HG03432 (cell line): ENCODE results near the gene GPC6.
"Not testable (repeated sequence)": the region's sequence is repeated elsewhere in the genome, so short reads cannot be mapped to it uniquely, and the experiment has no call there.

Source experiments
- ATAC-seq: cut with Tn5 transposase; IDR thresholded peaks from one replicate; pipeline ENCODE4 v1.9.1; 2021; ENCODE audit warnings: mild to moderate bottlenecking, moderate library complexity; ENCODE audit not compliant: unreplicated experiment

GPC6 gene

GRCh38 chr13:93422980-93423543 is 196.5 kb downstream of the GPC6 start:
- ATAC-seq: no peak

DNA sequence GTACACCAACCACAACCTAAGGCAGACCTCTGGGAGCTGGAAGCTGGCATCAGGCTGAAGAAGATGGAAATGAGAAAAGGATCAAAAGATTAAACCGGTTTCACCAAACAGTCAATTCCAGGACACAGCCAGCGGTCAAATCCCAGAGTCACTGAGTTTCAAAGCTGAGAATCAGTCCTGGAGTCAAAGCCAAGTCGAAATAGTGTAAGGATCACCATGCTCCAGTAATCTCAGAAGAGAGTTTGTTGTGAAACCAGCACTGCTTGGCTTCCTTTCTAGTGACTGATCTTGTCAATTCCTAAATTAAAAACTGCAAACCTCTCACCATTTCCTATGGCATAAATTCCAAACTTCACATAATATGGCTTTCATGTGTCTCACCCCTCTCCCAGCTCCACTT is 198.8 kb downstream of the GPC6 start:
- no peak for ATAC-seq

- no peak for ATAC-seq
Measured at GRCh38 chr13:93430381-93430780, 203.8 kb downstream of the GPC6 start.

DNA sequence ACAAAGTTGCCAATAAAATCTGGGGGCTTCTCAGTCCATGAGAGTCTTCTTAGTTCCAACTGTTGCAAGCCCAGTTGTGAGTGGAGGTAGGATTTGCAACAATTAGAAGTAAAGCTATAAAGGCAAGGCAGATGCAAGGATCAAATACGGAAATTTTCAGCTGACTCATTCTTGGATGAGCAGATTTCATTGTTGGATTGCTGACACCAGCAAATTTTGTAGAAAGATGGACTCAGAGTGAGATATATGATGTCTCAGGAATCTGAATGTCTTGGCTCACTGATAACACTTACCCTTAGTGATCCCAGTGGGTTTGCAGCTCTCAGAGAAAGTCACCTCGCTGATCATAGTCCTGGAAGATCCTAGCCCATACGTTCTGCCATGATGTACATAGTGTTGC is 209.0 kb downstream of the GPC6 start:
- no peak for ATAC-seq

DNA sequence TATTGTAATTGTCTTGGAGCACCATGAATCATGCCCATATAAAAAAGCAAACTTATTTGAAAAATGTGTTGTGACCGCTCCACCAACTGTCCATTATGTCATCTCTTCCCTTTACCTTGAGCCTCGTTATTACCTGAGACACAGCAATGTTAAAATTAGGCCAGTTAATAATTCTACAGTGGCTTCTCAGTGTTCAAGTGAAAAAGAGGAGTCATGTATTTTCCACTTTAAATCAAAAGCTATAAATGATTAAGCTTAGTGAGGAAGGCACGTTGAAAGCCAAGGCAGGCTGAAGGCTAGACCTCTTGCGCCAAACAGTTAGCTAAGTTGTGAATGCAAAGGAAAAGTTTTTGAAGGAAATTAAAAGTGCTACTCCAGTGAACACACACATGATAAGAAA is 210.5 kb downstream of the GPC6 start:
- ATAC-seq: no peak

- no peak for ATAC-seq
Measured at GRCh38 chr13:93446238-93446637, 219.6 kb downstream of the GPC6 start.

GRCh38 chr13:93450191-93450621 is 223.6 kb downstream of the GPC6 start:
- ATAC-seq: no peak

DNA sequence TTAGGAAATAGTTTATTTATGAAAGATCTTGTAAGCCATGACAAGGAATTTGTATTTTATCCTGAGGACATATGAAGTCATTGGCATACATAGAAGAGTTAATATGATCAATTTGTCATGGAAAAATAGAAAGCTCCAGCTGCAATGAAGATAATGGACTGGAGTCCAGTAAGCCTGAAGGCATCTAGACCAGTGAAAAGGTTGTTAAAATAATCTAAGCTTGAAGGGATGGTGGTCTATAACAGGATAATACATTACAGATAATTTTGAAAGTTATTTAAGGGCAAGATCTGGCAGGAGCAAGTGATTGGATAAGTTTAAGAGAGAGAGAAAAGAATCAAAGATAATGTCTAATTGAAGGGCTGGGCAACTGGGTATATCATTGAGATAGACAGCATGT is 224.2 kb downstream of the GPC6 start:
- ATAC-seq: no peak

DNA sequence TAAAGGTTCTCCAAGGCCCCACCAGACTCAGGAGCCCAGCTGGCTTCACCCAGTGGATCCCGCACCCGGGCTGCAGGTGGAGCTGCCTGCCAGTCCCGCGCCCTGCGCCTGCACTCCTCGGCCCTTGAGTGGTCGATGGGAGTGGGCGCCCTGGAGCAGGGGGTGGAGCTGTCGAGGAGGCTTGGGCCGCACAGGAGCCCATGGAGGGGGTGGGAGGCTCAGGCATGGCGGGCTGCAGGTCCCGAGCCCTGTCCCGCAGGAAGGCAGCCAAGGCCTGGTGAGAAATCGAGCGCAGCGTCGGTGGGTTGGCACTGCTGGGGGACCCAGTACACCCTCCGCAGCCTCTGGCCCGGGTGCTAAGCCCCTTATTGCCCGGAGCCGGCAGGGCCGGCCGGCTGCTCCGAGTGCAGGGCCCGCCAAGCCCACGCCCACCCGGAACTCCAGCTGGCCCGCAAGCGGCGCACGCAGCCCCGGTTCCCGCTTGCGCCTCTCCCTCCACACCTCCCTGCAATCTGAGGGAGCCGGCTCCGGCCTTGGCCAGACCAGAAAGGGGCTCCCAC is 228.1 kb downstream of the GPC6 start:
- ATAC-seq: not testable (repeated sequence)

DNA sequence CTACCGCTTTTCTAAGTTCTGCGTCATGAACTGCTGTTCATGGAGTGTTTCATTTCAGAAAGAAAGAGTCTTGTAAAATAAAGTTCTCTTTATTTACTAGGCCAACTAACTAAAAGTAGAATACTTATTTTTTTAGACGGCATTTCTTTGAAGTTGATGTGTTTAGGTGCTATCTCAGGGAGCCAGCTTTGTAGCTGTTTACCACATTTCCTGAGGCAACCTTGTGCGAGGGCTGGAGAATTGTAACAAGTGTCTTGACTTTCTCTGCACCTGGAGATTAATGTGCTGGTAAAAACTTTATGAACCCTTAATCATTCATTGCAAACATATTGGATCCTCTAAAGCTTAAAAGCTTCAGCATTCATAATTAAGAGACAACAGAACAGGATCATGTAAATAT is 229.3 kb downstream of the GPC6 start:
- ATAC-seq: no peak

GRCh38 chr13:93460005-93460404 is 233.4 kb downstream of the GPC6 start:
- ATAC-seq: no peak

DNA sequence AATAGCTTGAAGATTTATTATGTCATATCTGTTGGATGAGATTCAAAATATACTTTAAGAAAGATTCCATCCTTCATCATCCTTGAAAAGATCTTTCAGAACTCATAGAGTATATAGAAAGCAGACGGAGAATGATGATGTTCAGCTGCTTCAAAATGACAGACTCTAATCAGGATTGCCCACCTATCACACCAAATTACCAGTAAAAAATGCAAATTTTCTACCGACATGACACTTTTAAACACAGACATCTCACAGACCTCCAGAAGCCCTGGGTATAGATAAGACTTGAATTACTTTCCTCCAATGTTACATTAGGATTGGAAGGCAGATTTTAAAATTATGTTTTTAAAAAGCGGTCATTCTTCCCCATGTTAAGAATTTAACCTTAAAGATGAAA is 235.5 kb downstream of the GPC6 start:
- ATAC-seq: no peak

GRCh38 chr13:93466502-93467036 is 240.0 kb downstream of the GPC6 start:
- no peak for ATAC-seq

DNA sequence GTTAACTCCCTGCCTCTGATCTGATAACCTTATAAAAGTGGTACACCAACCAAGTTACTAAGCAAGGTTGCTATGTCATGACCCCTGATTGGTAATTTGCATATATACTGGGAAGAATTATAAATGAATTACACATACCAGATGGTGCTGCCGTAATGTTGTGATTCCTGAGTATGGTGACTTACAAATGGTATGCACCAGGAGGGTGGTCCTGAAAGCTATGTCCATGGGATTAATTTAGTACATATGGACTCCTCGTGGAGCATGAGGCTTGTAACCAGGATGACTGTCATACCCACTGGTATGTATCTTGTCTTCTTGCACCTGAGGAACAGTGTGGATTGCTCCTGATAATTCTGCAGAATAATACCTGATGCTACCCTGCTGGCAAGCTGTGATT is 240.6 kb downstream of the GPC6 start:
- ATAC-seq: no peak

- no peak for ATAC-seq
Measured at GRCh38 chr13:93468433-93468832, 241.8 kb downstream of the GPC6 start.

DNA sequence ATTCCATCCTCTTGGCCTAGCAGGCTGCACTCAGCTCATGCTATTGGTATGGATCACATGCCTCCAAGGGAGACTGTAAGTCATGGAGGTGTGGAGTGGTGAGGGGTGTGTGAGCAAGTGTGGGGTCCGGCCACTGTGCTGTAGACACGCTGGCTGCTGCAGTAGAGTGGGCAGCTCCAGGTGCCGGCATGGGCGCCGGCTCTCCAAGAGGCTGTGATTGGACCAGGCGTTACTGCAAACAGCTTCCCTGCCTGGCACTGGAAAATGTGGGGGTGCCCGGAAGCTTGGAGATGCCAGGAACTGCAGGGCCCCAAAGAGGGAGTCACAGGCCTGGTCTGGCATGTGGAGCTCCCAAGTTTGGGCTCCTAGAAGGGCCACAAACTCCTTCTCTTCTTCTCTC is 245.7 kb downstream of the GPC6 start:
- no peak for ATAC-seq

GRCh38 chr13:93472814-93473296 is 246.2 kb downstream of the GPC6 start:
- ATAC-seq: no peak

DNA sequence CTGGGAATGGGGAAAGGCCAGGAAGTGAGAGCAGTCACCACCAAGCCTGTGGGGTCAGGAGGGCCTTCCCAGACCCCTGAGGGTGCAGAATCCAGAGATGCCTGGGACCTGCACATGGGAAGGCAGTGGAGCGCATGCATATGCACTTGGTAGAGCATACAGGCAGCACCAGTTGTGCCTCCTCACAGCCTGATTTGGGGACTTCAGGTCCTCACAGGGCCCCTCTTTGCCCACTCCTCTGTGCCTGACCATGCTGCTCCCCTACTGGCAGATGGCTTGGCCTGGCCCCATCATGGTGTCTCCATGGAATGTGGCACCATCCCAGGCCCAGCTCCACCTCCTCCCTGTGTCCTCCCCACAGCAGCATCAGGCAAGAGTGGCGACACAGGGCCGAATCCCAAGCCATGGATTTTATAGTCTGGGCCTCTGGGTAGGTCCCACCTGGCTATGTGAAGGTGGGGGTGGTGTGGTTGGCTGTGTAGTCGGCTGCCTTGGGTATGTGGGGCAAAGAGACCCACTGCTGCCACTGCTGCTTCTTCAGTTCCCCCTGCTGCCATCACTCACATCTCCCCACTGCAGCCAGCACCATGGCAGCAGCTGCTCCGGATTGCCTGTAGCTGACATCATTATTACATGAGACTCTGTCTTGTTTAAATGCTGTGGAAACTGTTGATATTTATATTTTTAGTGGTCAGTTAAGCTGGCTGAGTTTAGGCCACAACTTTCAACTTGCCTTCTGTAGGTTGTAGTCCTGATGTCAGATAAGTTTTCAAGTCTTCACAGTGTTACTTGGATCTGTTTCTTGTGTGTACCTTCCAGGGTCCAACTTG is 247.0 kb downstream of the GPC6 start:
- ATAC-seq: no peak

DNA sequence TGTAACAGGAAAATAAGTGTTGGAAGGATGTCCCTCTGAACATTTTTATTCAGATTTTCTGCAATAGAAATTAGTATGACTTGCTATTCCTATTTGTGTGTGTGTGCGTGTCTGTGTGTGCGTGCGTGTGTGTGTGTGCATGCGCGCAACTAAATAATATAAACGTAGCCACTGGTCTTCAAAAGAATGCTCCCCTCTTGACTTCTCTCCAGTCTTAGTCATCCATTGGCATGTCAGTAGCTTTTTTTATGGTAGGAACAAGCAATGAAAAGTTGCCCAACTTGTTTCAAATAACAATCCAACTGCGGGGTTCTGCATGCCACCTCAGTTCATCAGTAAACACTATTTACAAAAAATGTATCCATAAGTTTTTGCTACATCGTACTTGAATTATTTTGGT is 249.6 kb downstream of the GPC6 start:
- no peak for ATAC-seq

DNA sequence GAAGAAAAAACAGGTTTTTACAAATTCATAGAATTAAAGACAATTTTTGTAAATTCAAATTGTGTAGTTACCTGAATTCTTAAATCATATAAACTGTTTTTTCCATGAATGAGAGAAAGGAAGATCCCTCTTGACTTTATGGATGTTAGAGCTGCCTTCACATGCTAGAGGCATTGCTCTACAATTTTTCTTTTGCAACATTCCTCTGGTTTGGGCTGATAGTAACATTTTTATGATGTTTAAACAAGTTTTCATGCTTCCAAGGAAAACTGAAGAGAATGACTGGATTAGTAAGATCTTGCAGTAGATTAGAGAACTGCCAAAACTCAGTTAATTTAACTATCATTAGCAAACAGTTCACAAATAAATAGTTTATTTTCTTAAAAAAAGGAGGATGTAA is 250.6 kb downstream of the GPC6 start:
- ATAC-seq: no peak

DNA sequence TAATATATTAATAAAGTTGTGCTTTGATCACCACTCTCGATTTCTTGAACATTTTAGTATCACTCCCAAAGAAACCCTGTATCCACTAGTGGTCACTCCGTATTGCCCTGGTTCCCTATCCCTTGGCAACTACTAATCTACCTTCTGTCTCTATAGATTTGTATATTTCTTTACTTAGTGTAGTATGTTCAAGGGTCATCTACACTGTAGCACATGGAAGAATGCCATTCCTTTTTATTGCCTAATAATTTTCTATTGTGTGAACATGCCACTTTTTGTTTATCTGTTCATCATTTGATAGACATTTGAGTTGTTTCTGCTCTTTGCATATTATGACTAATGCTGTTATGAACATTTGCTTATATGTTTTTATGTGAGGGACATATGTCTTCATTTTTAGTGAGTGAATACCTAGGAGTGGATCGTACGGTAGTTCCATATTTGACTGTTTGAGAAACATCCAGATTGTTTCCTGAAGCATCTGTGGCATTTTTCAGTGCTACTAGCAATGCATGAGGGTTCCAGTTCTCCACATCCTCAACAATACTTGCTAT is 254.0 kb downstream of the GPC6 start:
- ATAC-seq: no peak

- not testable (repeated sequence) for ATAC-seq
Measured at GRCh38 chr13:93496117-93496516, 269.5 kb downstream of the GPC6 start.
